Skin of body (tissue), 2 donors: Measurements from ENCODE around the gene PTPRN2. TPM values are rescaled to one million over a fixed set of nuclear protein-coding genes. Genes with fewer than 3 reads are reported as not detected.

ENCODE experiments used
- DNase-seq: peaks from one replicate; lab custom pipeline; 2025; lab: John Stamatoyannopoulos, UW
- total RNA-seq: library from RNA; depleted of rRNA; stranded (reverse); fragments of >200 nt; gene quantifications from one replicate; pipeline ENCODE4 v1.2.3, GENCODE V29; 2014

The PTPRN2 gene
- total RNA-seq, 1 donor from 2014 or later = 0.99 TPM

GRCh38 chr7:157540606-157541294 is 1046.9 kb downstream of the PTPRN2 start:
- no peak for DNase-seq

- DNase-seq = no peak
Observed at GRCh38 chr7:157540020-157540419, 1047.6 kb downstream of the PTPRN2 start.

GRCh38 chr7:157539521-157539920 is 1048.1 kb downstream of the PTPRN2 start:
- DNase-seq = no peak

GRCh38 chr7:157538735-157539134 is 1048.9 kb downstream of the PTPRN2 start:
- DNase-seq = no peak

- DNase-seq = no peak
Observed at GRCh38 chr7:157538321-157538720, 1049.3 kb downstream of the PTPRN2 start.

DNA sequence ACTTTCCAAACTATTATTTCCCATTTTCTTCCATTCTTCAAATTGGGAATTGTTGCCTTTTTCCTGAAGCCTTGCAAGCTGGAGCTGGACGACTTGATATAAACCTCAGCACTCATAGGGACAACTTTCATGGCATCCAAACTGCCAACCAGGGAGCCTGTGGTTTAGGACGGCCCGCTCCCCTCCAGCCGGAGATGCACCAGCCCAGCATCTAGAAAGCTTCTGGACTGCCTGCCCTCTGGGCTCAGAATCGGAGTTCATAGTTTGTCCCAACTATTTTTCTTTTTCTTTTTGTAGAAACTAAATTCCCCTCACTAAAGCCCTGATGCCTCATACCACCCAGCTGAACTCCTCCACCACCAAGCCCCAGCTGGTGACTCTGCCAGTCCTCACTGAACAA is 1050.6 kb downstream of the PTPRN2 start:
- DNase-seq = no peak

DNA sequence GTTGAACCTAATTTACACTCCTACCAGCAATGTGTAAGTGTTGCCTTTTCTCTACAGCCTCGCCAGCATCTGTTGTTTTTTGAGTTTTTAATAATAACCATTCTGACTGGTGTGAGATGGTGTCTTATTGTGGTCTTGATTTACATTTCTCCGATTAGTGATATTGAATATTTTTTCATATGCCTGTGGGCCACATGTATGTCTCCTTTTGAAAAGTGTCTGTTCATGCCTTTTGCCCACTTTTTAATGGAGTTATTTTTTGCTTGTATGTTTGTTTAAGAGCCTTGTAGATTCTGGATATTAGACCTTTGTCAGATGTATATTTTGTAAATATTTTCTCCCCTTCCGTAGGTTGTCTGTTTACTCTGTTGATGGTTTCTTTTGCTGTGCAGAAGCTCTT is 1055.6 kb downstream of the PTPRN2 start:
- no peak for DNase-seq

- DNase-seq = no peak
Observed at GRCh38 chr7:157529768-157530560, 1057.7 kb downstream of the PTPRN2 start.

DNA sequence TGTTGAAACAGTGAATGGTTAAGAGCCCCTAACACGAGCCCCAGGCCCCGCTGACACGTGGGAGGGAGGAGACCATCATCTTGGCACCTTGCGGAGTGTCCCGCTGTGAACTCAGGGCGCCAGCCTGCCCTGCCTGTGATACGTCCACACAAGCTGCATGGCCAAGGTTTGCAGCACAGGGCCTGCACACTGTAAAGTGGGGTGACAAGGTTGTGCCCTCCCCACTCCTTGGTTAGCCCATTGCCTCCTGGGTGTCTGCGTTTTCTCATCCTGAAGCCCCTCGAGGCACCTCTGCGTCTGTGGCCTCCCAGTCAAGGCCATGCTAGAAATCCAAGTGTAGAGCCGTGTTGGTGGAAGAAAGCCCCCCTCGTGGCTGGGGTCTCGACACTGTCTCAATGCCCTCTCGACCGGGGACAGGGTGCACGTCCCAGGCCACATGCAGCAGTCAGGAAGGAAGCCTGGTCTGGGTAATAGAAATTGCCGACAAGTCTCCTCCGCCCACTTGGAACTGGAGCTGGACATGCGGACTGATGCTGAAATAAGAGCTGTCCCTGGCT is 1058.8 kb downstream of the PTPRN2 start:
- no peak for DNase-seq

- DNase-seq = no peak
Observed at GRCh38 chr7:157527686-157528085, 1059.9 kb downstream of the PTPRN2 start.

GRCh38 chr7:157526913-157527634 is 1060.5 kb downstream of the PTPRN2 start:
- DNase-seq = no peak

DNA sequence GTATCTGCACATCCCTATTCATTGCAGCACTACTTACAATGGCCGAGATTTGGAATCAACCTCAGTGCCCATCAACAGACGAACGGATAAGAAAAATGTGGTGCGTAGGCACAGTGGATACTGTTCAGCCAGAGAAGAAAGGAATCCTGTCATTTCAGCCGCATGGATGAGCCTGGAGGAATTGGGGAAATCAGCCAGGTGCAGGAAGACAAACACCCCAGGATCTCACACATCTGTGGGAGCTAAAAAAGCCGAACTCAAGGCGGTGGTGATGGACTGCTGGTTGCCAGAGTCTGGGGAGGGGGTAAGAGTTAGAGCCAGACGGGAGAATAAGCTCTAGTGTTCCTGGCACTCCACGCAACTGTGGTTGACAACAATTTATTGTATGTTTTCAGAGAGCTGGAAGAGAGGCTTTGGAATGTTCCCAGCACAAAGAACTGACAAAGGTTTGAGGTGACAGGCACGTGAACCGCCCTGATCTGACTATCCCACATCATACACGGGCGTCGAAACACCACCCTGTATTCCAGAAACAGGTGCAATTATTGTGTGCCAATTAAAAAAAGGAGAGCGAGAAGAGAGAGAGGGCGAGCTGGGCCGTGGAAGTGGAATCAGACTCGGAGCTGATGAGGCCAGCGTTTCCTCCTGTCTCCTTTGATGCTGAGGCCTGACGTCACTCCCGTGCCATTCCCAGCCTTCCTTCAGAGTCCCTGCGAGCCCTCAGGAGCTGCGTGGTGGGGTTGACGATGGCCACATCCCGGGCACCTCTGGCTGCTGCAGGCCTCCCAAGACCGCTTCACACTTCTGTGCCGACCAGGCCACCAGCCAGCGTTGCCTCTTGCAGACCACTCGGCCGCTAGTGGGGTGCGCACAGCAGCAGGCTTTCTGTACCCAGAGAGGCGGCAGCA is 1061.4 kb downstream of the PTPRN2 start:
- no peak for DNase-seq

DNA sequence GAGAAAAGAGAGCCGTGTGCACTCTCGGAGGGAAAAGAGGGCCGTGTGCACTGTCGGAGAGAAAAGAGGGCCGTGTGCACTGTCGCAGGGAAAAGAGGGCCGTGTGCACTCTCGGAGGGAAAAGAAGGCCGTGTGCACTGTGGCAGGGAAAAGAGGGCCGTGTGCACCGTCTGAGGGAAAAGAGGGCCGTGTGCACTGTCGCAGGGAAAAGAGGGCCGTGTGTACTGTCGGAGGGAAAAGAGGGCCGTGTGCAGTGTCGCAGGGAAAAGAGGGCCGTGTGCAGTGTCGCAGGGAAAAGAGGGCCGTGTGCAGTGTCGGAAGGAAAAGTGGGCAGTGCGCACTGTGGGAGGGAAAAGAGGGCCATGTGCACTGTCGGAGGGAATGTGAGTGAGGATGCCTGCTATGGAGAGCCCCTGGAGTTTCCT is 1062.1 kb downstream of the PTPRN2 start:
- no peak for DNase-seq

DNA sequence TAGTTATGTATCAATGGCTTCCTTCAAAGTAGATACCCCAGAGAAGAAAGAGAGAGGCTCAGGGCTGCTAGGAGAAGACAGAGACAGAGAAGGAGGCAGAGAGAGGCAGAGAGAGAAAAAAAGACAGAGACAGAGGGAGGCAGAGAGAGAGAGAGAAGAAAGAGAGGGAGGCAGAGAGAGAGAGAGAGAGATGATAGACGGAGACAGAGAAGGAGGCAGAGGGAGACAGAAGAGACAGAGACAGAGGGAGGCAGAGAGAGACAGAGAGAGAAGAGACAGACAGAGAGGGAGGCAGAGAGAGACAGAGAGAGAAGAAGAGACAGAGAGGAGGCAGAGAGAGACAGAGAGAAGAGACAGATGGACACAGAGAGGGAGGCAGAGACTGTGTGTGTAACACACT is 1062.9 kb downstream of the PTPRN2 start:
- DNase-seq = no peak

GRCh38 chr7:157523766-157524421 is 1063.7 kb downstream of the PTPRN2 start:
- no peak for DNase-seq

DNA sequence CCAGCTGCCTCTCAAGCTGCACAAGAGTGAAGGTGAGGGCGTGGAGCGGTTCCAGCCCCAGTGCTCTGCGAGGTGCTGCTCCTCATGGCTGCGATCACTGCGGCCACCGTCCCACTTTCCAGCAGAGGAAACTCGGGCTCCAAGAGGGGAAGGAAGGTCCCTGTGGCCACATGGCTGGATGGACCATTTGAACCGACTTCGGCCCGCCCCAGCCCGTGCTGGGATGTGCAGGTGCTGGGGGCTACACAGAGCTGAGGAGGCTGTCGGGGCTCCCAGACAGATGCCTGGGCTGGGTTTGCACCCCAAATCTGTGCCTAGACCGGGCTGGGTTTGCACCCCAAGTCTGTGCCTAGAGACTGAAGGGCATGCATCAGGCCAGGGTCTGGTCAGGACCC is 1064.3 kb downstream of the PTPRN2 start:
- no peak for DNase-seq

GRCh38 chr7:157522954-157523353 is 1064.7 kb downstream of the PTPRN2 start:
- DNase-seq = no peak

- DNase-seq = no peak
Observed at GRCh38 chr7:157522189-157522588, 1065.4 kb downstream of the PTPRN2 start.

- no peak for DNase-seq
Observed at GRCh38 chr7:157521752-157522151, 1065.9 kb downstream of the PTPRN2 start.

GRCh38 chr7:157521061-157521731 is 1066.4 kb downstream of the PTPRN2 start:
- DNase-seq = no peak
